ENCODE data around the gene GABPB2. TPM values are rescaled to one million over a fixed set of nuclear protein-coding genes. Genes with fewer than 3 reads are reported as not detected.

GABPB2 gene
- total RNA-seq, 1 experiment from 2014 or later = 12.5 TPM

DNA sequence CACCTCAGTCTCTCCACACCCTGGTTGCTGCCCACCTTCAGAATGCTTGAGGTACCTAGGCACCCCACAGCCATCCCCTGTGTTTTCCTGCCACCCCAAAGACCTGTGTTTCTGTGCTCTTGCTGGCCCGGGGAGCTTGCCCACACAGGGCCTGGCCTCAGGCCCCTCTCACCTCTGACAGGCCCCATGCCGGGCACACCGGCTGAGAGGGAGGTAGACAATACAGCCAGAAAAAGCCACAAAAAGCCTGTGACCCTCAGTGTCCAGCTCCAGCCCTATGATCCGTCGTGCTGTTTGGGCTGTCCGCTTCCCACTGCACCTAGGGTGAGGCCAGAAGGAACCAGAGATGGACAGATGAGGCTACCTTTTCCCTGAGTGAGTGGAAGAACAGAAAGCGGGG, 64.4 kb downstream of the GABPB2 start:
- no TSS peak for BruUV-seq (replicated peaks)
- CTCF ChIA-PET = no interaction called here
- DNase-seq (ENCODE audit: low spot score) = no peak
- Histone ChIP-seq H3K27ac (ENCODE audit: low read depth, low read length, poor library complexity, severe bottlenecking) (no peak overlapping the region), H3K9me3 (ENCODE audit: low read depth, low read length, poor library complexity, severe bottlenecking) (no peaks in the 10 kb centered on the region), H3K4me1 (ENCODE audit: insufficient read depth, low read length, poor library complexity, severe bottlenecking) (no peaks in the 10 kb centered on the region), H3K36me3 (ENCODE audit: insufficient read depth, low read length, poor library complexity, severe bottlenecking) (no peaks in the 10 kb centered on the region), H3K4me3 (ENCODE audit: low read depth, low read length, poor library complexity, severe bottlenecking) (no peak overlapping the region), H3K27me3 (replicated peaks; ENCODE audit: insufficient read depth, low read depth, low read length, poor library complexity) (no peaks in the 10 kb centered on the region)
- intact Hi-C loops (cut with micrococcal nuclease; ENCODE audit: unreplicated experiment) = loop anchor here (5.0 kb wide), 1 partner anchor 38 kb away; no protein-coding TSS in a partner anchor
- POLR2A ChIA-PET (ENCODE audit: low non-redundant PET) = no interaction called here
- no peak for TF ChIP-seq EZH2 (IDR thresholded peaks at IDR 0.05; ENCODE audit: borderline replicate concordance, low read depth, low read length, poor library complexity, severe bottlenecking)
- TF ChIP-seq, protein P1, sequence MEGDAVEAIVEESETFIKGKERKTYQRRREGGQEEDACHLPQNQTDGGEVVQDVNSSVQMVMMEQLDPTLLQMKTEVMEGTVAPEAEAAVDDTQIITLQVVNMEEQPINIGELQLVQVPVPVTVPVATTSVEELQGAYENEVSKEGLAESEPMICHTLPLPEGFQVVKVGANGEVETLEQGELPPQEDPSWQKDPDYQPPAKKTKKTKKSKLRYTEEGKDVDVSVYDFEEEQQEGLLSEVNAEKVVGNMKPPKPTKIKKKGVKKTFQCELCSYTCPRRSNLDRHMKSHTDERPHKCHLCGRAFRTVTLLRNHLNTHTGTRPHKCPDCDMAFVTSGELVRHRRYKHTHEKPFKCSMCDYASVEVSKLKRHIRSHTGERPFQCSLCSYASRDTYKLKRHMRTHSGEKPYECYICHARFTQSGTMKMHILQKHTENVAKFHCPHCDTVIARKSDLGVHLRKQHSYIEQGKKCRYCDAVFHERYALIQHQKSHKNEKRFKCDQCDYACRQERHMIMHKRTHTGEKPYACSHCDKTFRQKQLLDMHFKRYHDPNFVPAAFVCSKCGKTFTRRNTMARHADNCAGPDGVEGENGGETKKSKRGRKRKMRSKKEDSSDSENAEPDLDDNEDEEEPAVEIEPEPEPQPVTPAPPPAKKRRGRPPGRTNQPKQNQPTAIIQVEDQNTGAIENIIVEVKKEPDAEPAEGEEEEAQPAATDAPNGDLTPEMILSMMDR (conservative IDR thresholded peaks at IDR 0.05; ENCODE audit: low read depth, low read length) = no peak

DNA sequence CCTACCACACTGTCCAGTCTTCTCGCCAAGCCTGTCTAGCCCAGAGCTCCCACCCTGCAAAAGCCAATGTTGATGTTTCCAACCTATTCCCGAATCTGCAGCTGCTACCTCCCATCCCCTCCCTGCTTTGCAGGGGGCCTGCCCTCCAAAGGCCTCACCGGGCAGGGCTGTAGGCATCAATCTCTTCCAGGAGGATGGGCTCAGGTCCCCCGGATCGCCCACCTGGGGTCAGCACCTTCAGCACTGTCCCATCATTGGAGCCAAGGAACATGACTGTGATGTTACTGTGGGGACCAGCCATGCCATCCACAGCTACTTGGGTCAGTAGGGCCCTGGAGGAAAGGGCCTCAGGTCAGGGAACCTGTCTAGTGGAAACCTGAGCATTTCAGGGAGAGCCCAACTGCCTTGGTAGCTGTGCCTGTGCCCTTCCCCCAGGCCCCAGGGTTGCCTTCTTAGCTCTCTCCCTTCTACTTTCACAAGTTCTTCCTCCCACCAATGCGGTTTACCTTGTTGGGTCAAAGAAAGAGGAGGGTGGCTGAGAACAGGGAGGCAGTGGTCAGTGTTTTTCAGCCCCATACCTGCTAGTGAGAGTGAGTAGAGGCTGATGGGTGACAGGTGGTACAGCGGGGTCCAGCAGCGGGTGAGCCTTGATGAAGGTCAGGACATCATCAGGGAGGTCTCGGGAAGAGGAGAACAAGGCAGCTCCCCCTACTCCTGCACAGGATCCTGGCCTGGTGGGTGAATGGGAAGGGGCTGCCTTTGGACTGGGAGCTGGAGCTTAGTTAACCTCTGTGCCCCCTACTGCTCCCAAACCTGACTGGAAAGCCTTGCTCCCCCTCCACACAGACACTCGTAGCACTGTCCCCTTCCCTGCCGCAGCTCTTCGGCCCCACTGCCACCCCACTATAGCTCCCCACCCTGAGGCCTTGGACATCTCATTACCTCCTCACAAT, 65.1 kb downstream of the GABPB2 start:
- no peak for TF ChIP-seq EZH2 (IDR thresholded peaks at IDR 0.05; ENCODE audit: borderline replicate concordance, low read depth, low read length, poor library complexity, severe bottlenecking)
- TF ChIP-seq, protein P1 (conservative IDR thresholded peaks at IDR 0.05; ENCODE audit: low read depth, low read length) = no peak
- POLR2A ChIA-PET (ENCODE audit: low non-redundant PET) = no interaction called here
- DNase-seq (ENCODE audit: low spot score) = no peak

DNA sequence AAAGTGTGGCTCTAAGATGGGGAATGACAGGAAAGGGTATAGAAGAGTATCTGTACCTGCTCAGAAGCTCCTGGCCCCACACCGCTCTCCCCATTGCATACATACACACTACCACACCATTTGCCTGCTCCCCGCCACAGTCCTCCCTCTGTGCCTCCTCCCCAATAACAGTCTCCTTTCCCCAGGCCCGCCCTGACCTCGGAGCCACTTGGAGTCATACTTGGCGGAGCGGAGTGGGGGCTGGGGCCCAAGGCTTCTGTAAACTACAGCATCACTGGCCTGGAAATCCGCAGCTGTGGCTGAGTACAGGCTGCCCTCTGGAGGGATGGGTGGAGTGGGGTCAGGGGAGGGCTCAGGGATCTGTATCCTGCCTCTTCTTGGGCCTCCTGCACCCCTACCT, 67.2 kb downstream of the GABPB2 start:
- no peaks in the 10 kb centered on the region for H3K36me3 ChIP-seq (ENCODE audit: insufficient read depth, low read length, poor library complexity, severe bottlenecking)
- intact Hi-C loops (cut with micrococcal nuclease; ENCODE audit: unreplicated experiment) = no loop called here
- H3K27ac ChIP-seq (ENCODE audit: low read depth, low read length, poor library complexity, severe bottlenecking) = no peak overlapping the region
- TF ChIP-seq EZH2 (IDR thresholded peaks at IDR 0.05; ENCODE audit: borderline replicate concordance, low read depth, low read length, poor library complexity, severe bottlenecking) = no peak
- TF ChIP-seq, protein P1 (conservative IDR thresholded peaks at IDR 0.05; ENCODE audit: low read depth, low read length) = no peak
- no TSS peak for BruUV-seq (replicated peaks)
- H3K9me3 ChIP-seq (ENCODE audit: low read depth, low read length, poor library complexity, severe bottlenecking) = no peaks in the 10 kb centered on the region
- ChIA-PET POLR2A (ENCODE audit: low non-redundant PET) (no interaction called here), CTCF (no interaction called here)
- no peak for DNase-seq (ENCODE audit: low spot score)
- no peaks in the 10 kb centered on the region for H3K4me1 ChIP-seq (ENCODE audit: insufficient read depth, low read length, poor library complexity, severe bottlenecking)
- no peaks in the 10 kb centered on the region for H3K27me3 ChIP-seq (replicated peaks; ENCODE audit: insufficient read depth, low read depth, low read length, poor library complexity)
- no peak overlapping the region for H3K4me3 ChIP-seq (ENCODE audit: low read depth, low read length, poor library complexity, severe bottlenecking)

More for the DNA sequence above, 65.1 kb downstream of the GABPB2 start:
- BruUV-seq (replicated peaks) = no TSS peak
- CTCF ChIA-PET = no interaction called here
- Histone ChIP-seq H3K4me3 (ENCODE audit: low read depth, low read length, poor library complexity, severe bottlenecking) (no peak overlapping the region), H3K27ac (ENCODE audit: low read depth, low read length, poor library complexity, severe bottlenecking) (no peak overlapping the region), H3K4me1 (ENCODE audit: insufficient read depth, low read length, poor library complexity, severe bottlenecking) (no peaks in the 10 kb centered on the region), H3K36me3 (ENCODE audit: insufficient read depth, low read length, poor library complexity, severe bottlenecking) (no peaks in the 10 kb centered on the region), H3K27me3 (replicated peaks; ENCODE audit: insufficient read depth, low read depth, low read length, poor library complexity) (no peaks in the 10 kb centered on the region), H3K9me3 (ENCODE audit: low read depth, low read length, poor library complexity, severe bottlenecking) (no peaks in the 10 kb centered on the region)
- intact Hi-C loops (cut with micrococcal nuclease; ENCODE audit: unreplicated experiment) = no loop called here
